Measurements from ENCODE around the gene TAF6.

TAF6 gene

DNA sequence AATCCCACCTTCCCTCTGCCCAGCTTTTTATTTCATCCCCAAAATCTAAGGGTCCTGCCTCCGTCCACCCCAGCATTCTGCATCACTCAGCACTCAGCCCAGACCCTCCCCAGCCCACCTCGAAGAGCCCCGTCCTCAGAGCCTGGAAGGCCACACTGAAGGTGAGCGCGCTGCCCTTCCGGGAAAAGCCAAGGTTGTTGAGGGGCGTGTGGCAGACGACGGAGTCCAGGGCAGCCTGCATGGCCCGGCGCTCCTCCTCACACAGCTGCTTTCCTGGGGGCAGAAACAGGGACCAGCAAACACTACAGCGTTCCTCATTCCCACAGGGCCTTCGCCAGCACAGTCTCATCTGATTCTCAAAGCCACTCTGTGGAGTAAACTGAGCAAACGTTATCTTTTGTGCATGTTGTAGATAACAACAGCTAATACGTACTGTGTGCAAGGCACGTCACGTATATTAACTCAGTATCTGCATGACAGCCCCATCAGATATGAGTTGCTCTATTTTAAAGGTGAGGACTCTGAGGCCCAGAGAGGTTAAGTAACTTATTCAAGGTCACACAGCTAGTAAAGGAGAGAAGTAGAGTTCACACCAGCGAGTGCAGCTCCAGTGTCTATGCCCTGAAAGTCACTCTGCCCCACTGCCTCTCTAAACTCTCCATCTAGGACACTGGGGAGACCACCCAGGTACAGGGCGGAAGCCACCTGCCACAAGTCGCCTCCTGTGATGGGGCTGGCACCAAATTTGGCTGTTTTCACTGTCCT, 36.6 kb upstream of the TAF6 start:
- TF ChIP-seq, protein P1, sequence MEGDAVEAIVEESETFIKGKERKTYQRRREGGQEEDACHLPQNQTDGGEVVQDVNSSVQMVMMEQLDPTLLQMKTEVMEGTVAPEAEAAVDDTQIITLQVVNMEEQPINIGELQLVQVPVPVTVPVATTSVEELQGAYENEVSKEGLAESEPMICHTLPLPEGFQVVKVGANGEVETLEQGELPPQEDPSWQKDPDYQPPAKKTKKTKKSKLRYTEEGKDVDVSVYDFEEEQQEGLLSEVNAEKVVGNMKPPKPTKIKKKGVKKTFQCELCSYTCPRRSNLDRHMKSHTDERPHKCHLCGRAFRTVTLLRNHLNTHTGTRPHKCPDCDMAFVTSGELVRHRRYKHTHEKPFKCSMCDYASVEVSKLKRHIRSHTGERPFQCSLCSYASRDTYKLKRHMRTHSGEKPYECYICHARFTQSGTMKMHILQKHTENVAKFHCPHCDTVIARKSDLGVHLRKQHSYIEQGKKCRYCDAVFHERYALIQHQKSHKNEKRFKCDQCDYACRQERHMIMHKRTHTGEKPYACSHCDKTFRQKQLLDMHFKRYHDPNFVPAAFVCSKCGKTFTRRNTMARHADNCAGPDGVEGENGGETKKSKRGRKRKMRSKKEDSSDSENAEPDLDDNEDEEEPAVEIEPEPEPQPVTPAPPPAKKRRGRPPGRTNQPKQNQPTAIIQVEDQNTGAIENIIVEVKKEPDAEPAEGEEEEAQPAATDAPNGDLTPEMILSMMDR (conservative IDR thresholded peaks at IDR 0.05; ENCODE audit: control insufficient read depth, insufficient read depth, low read depth, low read length) = no peak
- no peak overlapping the region for H3K4me3 ChIP-seq (ENCODE audit: control insufficient read depth, low read depth, low read length)
- DNase-seq (ENCODE audit: low read depth) = no peak

DNA sequence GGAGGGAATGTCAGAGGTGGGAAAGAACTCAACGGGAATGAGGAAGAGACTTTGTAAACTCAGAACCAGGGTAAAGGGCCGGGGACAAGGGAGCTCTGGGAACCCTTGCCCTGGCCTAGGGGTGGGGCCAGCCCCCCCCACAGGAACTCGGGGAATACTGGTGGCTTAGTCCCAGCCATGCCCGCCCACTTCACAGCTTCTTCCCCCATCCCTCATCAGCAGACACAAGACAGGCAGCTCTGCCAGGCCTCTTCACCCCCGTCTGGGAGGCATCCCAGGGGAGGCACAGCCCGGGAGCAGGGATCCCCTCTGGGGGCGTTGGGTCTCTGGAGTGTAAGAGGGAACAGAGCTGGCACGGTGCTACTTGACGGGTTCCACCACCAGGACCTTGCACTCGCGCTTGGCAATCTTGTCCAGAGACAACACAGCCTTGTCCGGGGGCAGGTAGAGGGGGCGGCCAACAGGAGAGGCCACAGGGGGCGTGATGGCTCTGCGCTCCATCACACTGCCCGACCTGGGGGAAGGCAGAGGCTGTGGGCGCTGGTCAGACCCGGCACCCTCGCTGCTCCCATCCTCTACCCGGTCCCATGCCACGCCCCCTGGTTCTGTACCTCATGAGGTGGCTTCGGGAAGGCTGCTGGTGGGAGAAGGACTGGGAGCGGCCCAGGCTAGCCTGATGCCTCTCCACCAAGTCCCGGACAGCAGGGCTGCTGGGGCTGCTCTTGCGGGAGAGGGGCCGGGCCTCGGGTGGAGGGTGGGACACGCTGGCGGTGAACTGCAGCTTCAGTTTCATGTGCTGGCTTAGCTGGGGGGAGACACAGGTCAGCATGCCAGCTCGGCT, 35.7 kb upstream of the TAF6 start:
- no peak for DNase-seq (ENCODE audit: low read depth)
- no peak overlapping the region for H3K4me3 ChIP-seq (ENCODE audit: control insufficient read depth, low read depth, low read length)
- TF ChIP-seq, protein P1 (conservative IDR thresholded peaks at IDR 0.05; ENCODE audit: control insufficient read depth, insufficient read depth, low read depth, low read length) = no peak

DNA sequence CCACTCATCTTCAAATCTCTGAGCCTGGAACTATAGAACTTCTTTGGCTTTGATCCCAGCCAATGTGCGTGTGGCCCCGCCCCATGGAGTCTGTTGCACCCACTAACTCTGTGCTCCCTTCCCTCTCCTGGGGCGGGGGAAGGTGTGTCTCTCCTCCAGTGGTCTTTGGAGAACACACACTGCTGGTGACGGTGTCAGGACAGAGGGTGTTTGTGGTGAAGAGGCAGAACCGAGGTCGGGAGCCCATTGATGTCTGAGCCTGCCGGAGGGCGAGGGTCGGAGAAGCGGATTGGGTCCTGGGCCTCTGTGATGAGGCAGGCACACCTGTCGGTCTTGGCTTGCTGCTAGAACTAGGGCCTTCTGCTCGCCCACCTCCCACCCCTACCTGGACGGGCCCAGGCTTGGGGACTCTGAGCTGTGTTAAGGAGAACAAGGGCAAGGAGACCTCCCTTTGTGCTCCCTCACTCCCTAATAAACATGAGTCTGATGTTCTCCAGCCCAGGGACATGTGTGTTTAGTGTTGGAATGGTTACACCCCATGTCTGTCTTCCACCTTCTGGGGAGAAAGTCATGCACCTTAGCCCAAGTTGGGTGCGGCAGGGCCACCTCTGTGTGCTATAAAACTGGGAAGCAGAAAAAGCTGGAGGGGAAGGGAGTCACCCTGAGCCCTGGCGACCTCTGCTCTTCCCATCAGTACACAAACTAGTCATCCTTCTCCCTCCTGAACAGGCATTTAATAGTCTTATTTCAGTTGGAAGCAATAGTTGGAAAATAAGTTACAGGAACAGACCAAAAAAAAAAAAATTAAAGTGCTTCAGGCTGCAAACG, 34.8 kb upstream of the TAF6 start:
- no peak overlapping the region for H3K4me3 ChIP-seq (ENCODE audit: control insufficient read depth, low read depth, low read length)
- TF ChIP-seq, protein P1 (conservative IDR thresholded peaks at IDR 0.05; ENCODE audit: control insufficient read depth, insufficient read depth, low read depth, low read length) = no peak

DNA sequence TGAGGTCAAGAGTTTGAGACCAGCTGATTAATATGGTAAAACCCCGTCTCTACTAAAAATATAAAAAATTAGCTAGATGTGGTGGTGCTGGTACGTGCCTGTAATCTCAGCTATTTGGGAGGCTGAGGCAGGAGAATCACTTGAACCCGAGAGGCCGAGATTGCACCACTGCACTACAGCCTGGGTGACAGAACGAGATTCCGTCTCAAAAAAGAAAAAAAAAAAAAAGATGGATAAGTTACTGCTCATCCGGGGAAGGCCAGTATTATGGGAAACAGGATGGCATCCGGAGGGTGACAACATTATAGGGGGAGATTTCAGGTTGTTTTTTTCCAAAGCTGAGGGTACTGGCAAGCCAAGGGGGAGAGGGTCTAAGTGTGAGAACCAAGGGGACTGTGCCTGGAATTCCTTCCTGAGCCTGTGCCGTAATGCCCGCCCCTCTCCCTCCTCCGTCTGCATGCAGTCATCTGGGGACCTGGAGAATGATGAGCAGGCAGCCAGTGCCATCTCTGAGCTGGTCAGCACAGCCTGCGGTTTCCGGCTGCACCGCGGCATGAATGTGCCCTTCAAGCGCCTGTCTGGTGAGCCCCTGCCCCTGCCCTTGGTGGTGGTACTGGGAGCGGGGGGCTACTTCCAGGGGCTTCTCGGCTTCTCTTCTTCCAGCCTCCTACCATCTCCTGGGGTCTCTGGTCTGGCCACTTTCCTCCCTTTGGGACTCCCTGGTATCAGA, 33.9 kb upstream of the TAF6 start:
- H3K4me3 ChIP-seq (ENCODE audit: control insufficient read depth, low read depth, low read length) = no peak overlapping the region
- TF ChIP-seq, protein P1 (conservative IDR thresholded peaks at IDR 0.05; ENCODE audit: control insufficient read depth, insufficient read depth, low read depth, low read length) = no peak
- no peak for DNase-seq (ENCODE audit: low read depth)

More for the DNA sequence above, 34.8 kb upstream of the TAF6 start:
- DNase-seq (ENCODE audit: low read depth) = no peak

DNA sequence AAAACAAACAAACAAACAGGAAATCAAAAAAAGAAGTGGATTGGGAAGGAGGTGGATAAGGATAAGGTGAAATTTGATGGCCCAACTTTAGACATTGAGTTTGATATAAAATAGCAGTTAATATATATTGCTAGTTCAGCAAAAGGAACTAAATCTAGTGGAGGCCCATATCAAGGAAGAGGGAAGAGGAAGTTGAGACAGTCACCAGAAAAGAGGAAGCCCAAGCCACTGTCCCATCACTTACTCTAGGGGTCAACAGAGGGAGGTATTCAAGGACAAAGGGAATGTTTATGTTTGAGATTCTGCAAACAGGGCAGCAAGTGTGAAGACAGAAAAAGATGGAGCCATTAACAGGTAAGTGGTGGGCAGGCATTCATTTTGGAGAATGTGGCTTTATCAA, 33.2 kb upstream of the TAF6 start:
- TF ChIP-seq, protein P1 (conservative IDR thresholded peaks at IDR 0.05; ENCODE audit: control insufficient read depth, insufficient read depth, low read depth, low read length) = no peak
- H3K4me3 ChIP-seq (ENCODE audit: control insufficient read depth, low read depth, low read length) = no peak overlapping the region
- DNase-seq (ENCODE audit: low read depth) = no peak
